GM12873 (cell line): ENCODE measurements around the gene USP22.
A peak's percentile ranks its signal among the peaks of the same experiment; 100 is the strongest.

ENCODE experiments used
- CTCF ChIP-seq: IDR thresholded peaks from 2 replicates; pipeline ENCODE4 v1.5.1; 2012; ENCODE audit warnings: low read depth, mild to moderate bottlenecking, moderate library complexity, low read length, control low read depth; ENCODE audit not compliant: insufficient read depth; ENCODE audit errors: missing control alignments

The USP22 gene

GRCh38 chr17:20994779-20995149 lies 48.0 kb downstream of the USP22 start:
- TF ChIP-seq CTCF: no peak

GRCh38 chr17:20993863-20994778 lies 48.7 kb downstream of the USP22 start:
- no peak for TF ChIP-seq CTCF

- peak; percentile 92 for TF ChIP-seq CTCF
Measured at GRCh38 chr17:20992987-20993862, 49.6 kb downstream of the USP22 start.

GRCh38 chr17:20992416-20992815 lies 50.4 kb downstream of the USP22 start:
- TF ChIP-seq CTCF: no peak

GRCh38 chr17:20991276-20992037 lies 51.4 kb downstream of the USP22 start:
- no peak for TF ChIP-seq CTCF

GRCh38 chr17:20989991-20990855 lies 52.6 kb downstream of the USP22 start:
- TF ChIP-seq CTCF: no peak
